Suppressor macrophage treated with lipopolysaccharide for 1 hour (primary cell): ENCODE results near the gene EPAS1.

Experiments used
- DNase-seq, 3 donors: peaks; one replicate each; pipeline ENCODE4 v3.0.0-alpha.2; 2020 to 2022

EPAS1 gene

GRCh38 chr2:46296840-46297545 is at the start of gene EPAS1:
TSS of gene EPAS1 (plus strand) at chr2:46297407. CDS start at chr2:46297912, 505 bp downstream.
- DNase-seq: peak; percentile 93 to 98 (median 97)

- no peak for DNase-seq
These were observed 49.0 kb upstream of the EPAS1 start for GRCh38 chr2:46248171-46248570.

GRCh38 chr2:46249654-46250053 is 47.6 kb upstream of the EPAS1 start:
- DNase-seq: no peak

GRCh38 chr2:46252891-46253659 is 44.1 kb upstream of the EPAS1 start:
- DNase-seq: no peak

- no peak for DNase-seq
These were observed 42.7 kb upstream of the EPAS1 start for GRCh38 chr2:46254474-46254873.

GRCh38 chr2:46256563-46257142 is 40.6 kb upstream of the EPAS1 start:
- DNase-seq: peak; percentile 36 to 74 (median 67)

- DNase-seq: no peak
These were observed 39.7 kb upstream of the EPAS1 start for GRCh38 chr2:46257476-46257875.

- no peak for DNase-seq
These were observed 39.2 kb upstream of the EPAS1 start for GRCh38 chr2:46257980-46258379.

GRCh38 chr2:46258937-46259776 is 38.0 kb upstream of the EPAS1 start:
- no peak for DNase-seq

- DNase-seq: no peak
These were observed 37.4 kb upstream of the EPAS1 start for GRCh38 chr2:46259777-46260168.

- DNase-seq: peak in 1 of 3 donors; percentile 34
These were observed 36.9 kb upstream of the EPAS1 start for GRCh38 chr2:46260305-46260704.

- no peak for DNase-seq
These were observed 34.8 kb upstream of the EPAS1 start for GRCh38 chr2:46262248-46262938.

- no peak for DNase-seq
These were observed 33.9 kb upstream of the EPAS1 start for GRCh38 chr2:46263347-46263746.

- no peak for DNase-seq
These were observed 32.8 kb upstream of the EPAS1 start for GRCh38 chr2:46264447-46264846.

GRCh38 chr2:46266134-46266533 is 31.1 kb upstream of the EPAS1 start:
- no peak for DNase-seq

- DNase-seq: no peak
These were observed 29.6 kb upstream of the EPAS1 start for GRCh38 chr2:46267616-46268015.

GRCh38 chr2:46268196-46268595 is 29.0 kb upstream of the EPAS1 start:
- peak; percentile 63 to 77 (median 77) for DNase-seq

- DNase-seq: no peak
These were observed 28.2 kb upstream of the EPAS1 start for GRCh38 chr2:46269001-46269400.

GRCh38 chr2:46269544-46270273 is 27.5 kb upstream of the EPAS1 start:
- peak; percentile 36 to 62 (median 46) for DNase-seq

- DNase-seq: peak in 2 of 3 donors; percentile 19 to 33
These were observed 26.8 kb upstream of the EPAS1 start for GRCh38 chr2:46270384-46270783.

- no peak for DNase-seq
These were observed 23.9 kb upstream of the EPAS1 start for GRCh38 chr2:46273225-46273863.
